Peyer's patch (tissue), 4 donors: ENCODE measurements around the gene ARMC2.

Source experiments
- CTCF ChIP-seq, 6 experiments: fragments of 450-650 bp in 4 of 6; fragments of 200-600 bp in 2 of 6; sonication (generic) in 1 of 6; IDR thresholded peaks; one replicate each; pipeline ENCODE4 v1.5.1; 2017 to 2019; ENCODE audit warnings: antibody characterized with exemption in 6 of 6, mild to moderate bottlenecking in 3 of 6, moderate library complexity in 1 of 6
- POLR2A ChIP-seq, 2 donors: fragments of 450-650 bp; IDR thresholded peaks; one replicate each; pipeline ENCODE4 v1.5.1; 2017; ENCODE audit warnings: antibody characterized with exemption in 2 of 2, mild to moderate bottlenecking in 2 of 2, moderate library complexity in 2 of 2

- no peak for TF ChIP-seq CTCF (IDR thresholded peaks at IDR 0.05)
- TF ChIP-seq POLR2A (IDR thresholded peaks at IDR 0.05), result no peak
These were observed 6.8 kb upstream of the ARMC2 start for GRCh38 chr6:108841377-108841855.
